Neuronal stem cell (in vitro differentiated cells): ENCODE measurements around the gene TMTC2.

Experiments used
- DNase-seq: peaks from one replicate; pipeline ENCODE4 v3.0.0-alpha.2; 2013; ENCODE audit warnings: low spot score
- H2AFZ ChIP-seq: one replicate; pipeline ENCODE4 v1.6.1; 2013; ENCODE audit warnings: mild to moderate bottlenecking, low read length, inconsistent platforms
- H2AK5ac ChIP-seq: 2 replicates; pipeline ENCODE4 v1.6.1; 2013; ENCODE audit warnings: low read depth, mild to moderate bottlenecking, inconsistent platforms, low read length, moderate library complexity, mixed read lengths
- H2BK120ac ChIP-seq: 2 replicates; pipeline ENCODE4 v1.6.1; 2013; ENCODE audit warnings: low read depth, mild to moderate bottlenecking, inconsistent platforms, low read length, moderate library complexity, mixed read lengths
- H2BK12ac ChIP-seq: one replicate; pipeline ENCODE4 v1.6.1; 2013; ENCODE audit warnings: low read length, inconsistent platforms
- H2BK15ac ChIP-seq: 2 replicates; pipeline ENCODE4 v1.6.1; 2013; ENCODE audit warnings: mild to moderate bottlenecking, low read length, inconsistent platforms, mixed read lengths
- H2BK5ac ChIP-seq: one replicate; pipeline ENCODE4 v1.6.1; 2013; ENCODE audit warnings: inconsistent platforms, mild to moderate bottlenecking, low read length, moderate library complexity
- H3K14ac ChIP-seq: one replicate; pipeline ENCODE4 v1.6.1; 2013; ENCODE audit warnings: low read length, inconsistent platforms
- H3K18ac ChIP-seq: 2 replicates; pipeline ENCODE4 v1.6.1; 2013; ENCODE audit warnings: low read length, inconsistent platforms
- H3K23ac ChIP-seq: 2 replicates; pipeline ENCODE4 v1.6.1; 2013; ENCODE audit warnings: low read depth, mild to moderate bottlenecking, mixed read lengths, low read length, inconsistent platforms; ENCODE audit not compliant: poor library complexity
- H3K27ac ChIP-seq: replicated peaks from 3 replicates; pipeline ENCODE4 v1.5.1; 2013; ENCODE audit warnings: low read length, inconsistent platforms
- H3K27me3 ChIP-seq, 3 experiments: 2 replicates each; pipeline ENCODE4 v1.6.1; 2013; ENCODE audit warnings: low read length in 3 of 3, mild to moderate bottlenecking in 2 of 3, inconsistent platforms in 1 of 3, low read depth in 1 of 3, mixed read lengths in 1 of 3, moderate library complexity in 1 of 3; ENCODE audit not compliant: control insufficient read depth in 3 of 3, insufficient read depth in 3 of 3
- H3K36me3 ChIP-seq, 2 donors: replicated peaks in 1 of 2; 2 replicates each; pipeline ENCODE4 v1.6.1; 2013; ENCODE audit warnings: low read length in 2 of 2; ENCODE audit not compliant: control insufficient read depth in 2 of 2, insufficient read depth in 2 of 2
- H3K4ac ChIP-seq: 2 replicates; pipeline ENCODE4 v1.6.1; 2013; ENCODE audit warnings: inconsistent platforms, mild to moderate bottlenecking, low read length, moderate library complexity
- H3K4me1 ChIP-seq, 2 donors: 1 replicate in 1 of 2; 2 replicates in 1 of 2; pipeline ENCODE4 v1.6.1; 2013; ENCODE audit warnings: low read length in 2 of 2, low read depth in 1 of 2; ENCODE audit not compliant: control insufficient read depth in 2 of 2, insufficient read depth in 1 of 2
- H3K4me2 ChIP-seq: one replicate; pipeline ENCODE4 v1.6.1; 2013; ENCODE audit warnings: mild to moderate bottlenecking, low read length, inconsistent platforms; ENCODE audit not compliant: insufficient read depth, poor library complexity, severe bottlenecking
- H3K4me3 ChIP-seq, 2 donors: 2 replicates each; pipeline ENCODE4 v1.5.1; 2013; ENCODE audit warnings: low read length in 2 of 2, mild to moderate bottlenecking in 2 of 2, inconsistent platforms in 1 of 2, moderate library complexity in 1 of 2
- H3K79me1 ChIP-seq: one replicate; pipeline ENCODE4 v1.6.1; 2013; ENCODE audit warnings: low read depth, mild to moderate bottlenecking, inconsistent platforms, low read length, moderate library complexity
- H3K9ac ChIP-seq: one replicate; pipeline ENCODE4 v1.6.1; 2013; ENCODE audit warnings: mild to moderate bottlenecking, low read depth, low read length, inconsistent platforms; ENCODE audit not compliant: poor library complexity
- H3K9me3 ChIP-seq, 2 donors: replicated peaks in 1 of 2; 2 replicates each; pipeline versions ENCODE3 to v1.6.1; 2013; ENCODE audit warnings: low read length in 2 of 2, mild to moderate bottlenecking in 2 of 2, inconsistent platforms in 1 of 2, low read depth in 1 of 2, mixed read lengths in 1 of 2, moderate library complexity in 1 of 2; ENCODE audit not compliant: control insufficient read depth in 2 of 2, insufficient read depth in 1 of 2
- H4K8ac ChIP-seq: one replicate; pipeline ENCODE4 v1.6.1; 2013; ENCODE audit warnings: low read depth, mild to moderate bottlenecking, inconsistent platforms, low read length, moderate library complexity
- H4K91ac ChIP-seq: one replicate; pipeline ENCODE4 v1.6.1; 2013; ENCODE audit warnings: low read length, low read depth, mild to moderate bottlenecking, inconsistent platforms; ENCODE audit not compliant: poor library complexity
- WGBS, 2 donors: extraction: QIAGEN DNeasy Blood & Tissue Kit; methylation state at CpG; one replicate each; pipeline ENCODE4 v1.1.7; 2013; ENCODE audit warnings: missing lambda C conversion rate in 2 of 2, mixed read lengths in 1 of 2; ENCODE audit not compliant: insufficient read length in 2 of 2, insufficient replicate concordance in 1 of 2; ENCODE audit errors: extremely low coverage in 2 of 2; 5-methylcytosine and 5-hydroxymethylcytosine counted together

Gene TMTC2

DNA sequence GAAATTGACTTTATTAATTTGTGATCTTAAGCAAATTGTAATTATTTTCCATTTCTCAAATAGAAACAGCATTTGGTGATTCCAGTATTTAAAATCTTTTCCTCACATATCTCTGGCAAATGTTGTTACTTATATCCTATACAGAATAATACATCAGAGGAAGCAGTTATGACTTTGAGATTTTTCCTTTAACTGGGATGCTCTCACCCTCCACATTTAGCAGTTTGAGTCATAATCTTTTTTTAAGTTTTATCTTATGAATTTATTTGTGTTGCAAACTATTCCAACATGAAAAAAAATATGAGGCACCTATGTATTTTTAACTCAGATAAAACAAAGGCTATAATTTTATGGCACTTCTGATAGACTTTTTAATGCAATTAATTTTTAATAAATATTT, 311.8 kb downstream of the TMTC2 start:
- Histone ChIP-seq H3K9ac (no peak overlapping the region), H2BK120ac (no peak overlapping the region), H3K14ac (no peak overlapping the region), H3K23ac (no peak overlapping the region), H4K8ac (no peak overlapping the region), H3K18ac (no peak overlapping the region), H2BK12ac (no peak overlapping the region), H2BK5ac (no peak overlapping the region), H3K4me1 (no peaks in the 10 kb centered on the region), H3K4ac (no peak overlapping the region), H4K91ac (no peak overlapping the region), H2AK5ac (no peak overlapping the region), H3K4me3 (no peak overlapping the region), H3K9me3 (peaks cover 0 to 21% of the 10 kb centered on the region in 2 donors), H2AFZ (no peak overlapping the region), H3K27ac (no peak overlapping the region), H3K27me3 (no peaks in the 10 kb centered on the region), H3K79me1 (no peaks in the 10 kb centered on the region), H2BK15ac (no peak overlapping the region), H3K36me3 (peaks cover 2 to 47% of the 10 kb centered on the region in 2 donors), H3K4me2 (no peak overlapping the region)
- DNase-seq, result no peak

DNA sequence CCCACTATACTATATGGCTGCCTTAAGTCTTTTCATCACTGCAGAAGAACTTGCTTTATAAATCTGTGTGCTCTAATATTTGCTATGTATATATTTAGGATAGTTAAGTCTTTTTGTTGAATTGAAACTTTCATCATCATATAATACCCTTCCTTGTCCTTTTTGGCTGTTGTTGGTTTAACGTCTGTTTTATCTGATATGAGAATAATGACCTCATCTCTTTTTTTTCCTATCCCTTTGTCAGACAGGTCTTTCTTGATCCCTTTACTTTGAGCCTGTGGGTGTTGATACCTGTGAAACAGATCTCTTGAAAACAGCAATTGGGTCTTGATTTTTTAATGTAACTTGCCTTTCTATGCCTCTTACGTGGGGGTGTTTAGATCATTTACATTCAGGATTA, 316.3 kb downstream of the TMTC2 start:
- H3K27me3 ChIP-seq, result no peaks in the 10 kb centered on the region
- peaks cover 3 to 49% of the 10 kb centered on the region in 2 donors for H3K9me3 ChIP-seq
- no peaks in the 10 kb centered on the region for H3K4me1 ChIP-seq
- H3K18ac ChIP-seq, result no peak overlapping the region
- no peak overlapping the region for H4K91ac ChIP-seq
- no peak overlapping the region for H2BK15ac ChIP-seq
- H3K36me3 ChIP-seq, result peaks cover 4 to 47% of the 10 kb centered on the region in 2 donors
- H3K27ac ChIP-seq, result no peak overlapping the region
- H2BK5ac ChIP-seq, result no peak overlapping the region
- no peak overlapping the region for H3K9ac ChIP-seq
- no CpG with 5 or more reads among the region's 2 CpGs for WGBS, 2 donors
- no peak overlapping the region for H3K4ac ChIP-seq
- no peak overlapping the region for H2BK12ac ChIP-seq
- no peaks in the 10 kb centered on the region for H3K79me1 ChIP-seq
- H3K4me2 ChIP-seq, result no peak overlapping the region
- no peak overlapping the region for H2AFZ ChIP-seq
- H3K14ac ChIP-seq, result no peak overlapping the region
- no peak for DNase-seq
- no peak overlapping the region for H3K4me3 ChIP-seq
- no peak overlapping the region for H2AK5ac ChIP-seq
- H4K8ac ChIP-seq, result no peak overlapping the region
- no peak overlapping the region for H3K23ac ChIP-seq
- H2BK120ac ChIP-seq, result no peak overlapping the region

DNA sequence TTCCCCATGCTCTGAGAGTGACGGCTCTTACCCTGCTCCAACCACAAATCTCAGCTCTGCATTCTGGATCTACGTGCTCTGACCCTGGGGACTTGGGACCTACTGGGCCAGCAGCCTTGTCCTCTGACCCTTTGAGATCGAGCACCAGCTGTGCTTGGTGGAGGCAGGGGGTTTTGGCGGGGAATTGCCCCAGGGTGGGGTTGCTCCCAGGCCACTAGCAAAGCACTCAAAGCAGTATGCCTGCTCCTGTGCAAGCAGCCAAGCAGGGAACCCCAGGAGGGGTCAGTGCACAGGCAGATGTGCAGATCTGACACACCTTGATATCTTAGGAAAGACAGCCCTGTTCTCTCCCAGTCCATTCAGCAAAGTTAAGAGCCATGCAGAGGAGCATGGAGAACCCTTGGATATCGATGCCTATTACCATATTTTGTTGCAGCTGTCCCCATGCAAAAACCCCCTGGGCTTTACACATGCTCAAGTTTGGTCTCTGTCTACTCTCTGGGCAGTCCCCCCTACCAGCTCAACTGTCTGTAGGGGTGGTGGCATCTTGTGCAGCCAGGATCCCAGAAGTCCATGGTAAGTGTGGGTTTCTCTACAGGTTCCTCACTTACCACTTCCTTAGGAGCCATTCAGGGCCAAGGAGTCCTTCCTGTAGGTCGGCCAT, 319.0 kb downstream of the TMTC2 start:
- Histone ChIP-seq H3K4me3 (no peak overlapping the region), H2BK15ac (peak overlapping the region; percentile 35), H3K4ac (no peak overlapping the region), H3K36me3 (peaks cover 6 to 58% of the 10 kb centered on the region in 2 donors), H3K14ac (no peak overlapping the region), H3K23ac (no peak overlapping the region), H3K4me2 (no peak overlapping the region), H3K4me1 (no peaks in the 10 kb centered on the region), H4K91ac (peak overlapping the region; percentile 75), H3K9ac (no peak overlapping the region), H2AK5ac (peak overlapping the region; percentile 41), H4K8ac (no peak overlapping the region), H2AFZ (no peak overlapping the region), H3K27ac (no peak overlapping the region), H3K79me1 (peaks cover 2% of the 10 kb centered on the region), H2BK12ac (no peak overlapping the region), H3K18ac (peak overlapping the region; percentile 83), H3K9me3 (peaks cover 13 to 60% of the 10 kb centered on the region in 2 donors), H3K27me3 (no peaks in the 10 kb centered on the region), H2BK120ac (no peak overlapping the region), H2BK5ac (no peak overlapping the region)
- WGBS, 2 donors, result no CpG with 5 or more reads among the region's 6 CpGs
- DNase-seq, result no peak

DNA sequence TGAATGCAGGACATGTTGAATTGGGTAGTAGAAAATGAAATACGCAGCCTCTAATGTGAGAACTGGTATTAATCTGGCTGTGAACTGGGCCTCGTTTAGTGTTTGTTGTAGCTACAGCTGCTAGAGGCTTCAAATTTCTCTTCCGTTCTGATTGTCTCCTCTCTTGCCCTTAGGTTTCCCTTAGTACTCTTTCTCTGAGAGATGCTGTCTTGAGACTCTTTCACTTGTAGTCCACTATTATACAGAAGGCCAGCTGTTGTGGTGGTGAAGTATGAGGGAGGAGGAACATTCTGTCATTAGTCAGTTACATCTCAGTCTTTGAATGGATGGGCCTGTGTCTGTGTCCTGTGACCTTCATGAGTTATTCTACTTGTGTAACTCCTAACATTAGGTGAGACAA, 322.0 kb downstream of the TMTC2 start:
- H2BK12ac ChIP-seq, result no peak overlapping the region
- no peak for DNase-seq

More for the DNA sequence above, 322.0 kb downstream of the TMTC2 start:
- WGBS, 2 donors, result no CpG with 5 or more reads among the region's 3 CpGs
- H4K91ac ChIP-seq, result no peak overlapping the region
- no peak overlapping the region for H3K27ac ChIP-seq
- H3K4me1 ChIP-seq, result no peaks in the 10 kb centered on the region
- no peak overlapping the region for H3K4me2 ChIP-seq
- no peak overlapping the region for H2AFZ ChIP-seq
- no peak overlapping the region for H2AK5ac ChIP-seq
- H3K79me1 ChIP-seq, result peaks cover 2% of the 10 kb centered on the region
- no peak overlapping the region for H2BK5ac ChIP-seq
- H3K23ac ChIP-seq, result no peak overlapping the region
- no peak overlapping the region for H3K18ac ChIP-seq
- no peak overlapping the region for H3K14ac ChIP-seq
- H4K8ac ChIP-seq, result no peak overlapping the region
- H3K36me3 ChIP-seq, result peaks cover 6 to 70% of the 10 kb centered on the region in 2 donors
- no peak overlapping the region for H3K4ac ChIP-seq
- peaks cover 13 to 66% of the 10 kb centered on the region in 2 donors for H3K9me3 ChIP-seq
- no peaks in the 10 kb centered on the region for H3K27me3 ChIP-seq
- H3K4me3 ChIP-seq, result no peak overlapping the region
- H2BK120ac ChIP-seq, result no peak overlapping the region
- H3K9ac ChIP-seq, result no peak overlapping the region
- H2BK15ac ChIP-seq, result no peak overlapping the region
